HepG2 (cell line): ENCODE results near the gene RNF4. TPM values are rescaled to one million over a fixed set of nuclear protein-coding genes. Genes with fewer than 3 reads are reported as not detected.
A peak's percentile ranks its signal among the peaks of the same experiment; 100 is the strongest.

Source experiments
- ATAC-seq: fragments of 200-7000 bp; cut with Tn5 transposase; 3 replicates; pipeline ENCODE4 v1.9.1; 2020; ENCODE audit warnings: mild to moderate bottlenecking, moderate library complexity
- BruUV-seq: library from RNA; stranded (reverse); fragments of 400-500 nt; replicated peaks from 2 replicates; lab custom pipeline; 2021; lab: Mats Ljungman, UMichigan
- CTCF ChIA-PET: fragments of 300-600 bp; formaldehyde crosslinking; extraction: SDS; loops from one replicate; lab custom pipeline; 2021; ENCODE audit warnings: low total read pairs, inconsistent platforms, low intra/inter-chr PET ratio; lab: Yijun Ruan, JAX
- POLR2A ChIA-PET: fragments of 350-600 bp; sonication (Branson Sonifier 250); formaldehyde crosslinking; loops from one replicate; lab custom pipeline; 2020; ENCODE audit warnings: antibody characterized with exemption, inconsistent platforms; lab: Yijun Ruan, JAX
- DNase-seq: peaks from one replicate; pipeline ENCODE4 v3.0.0-alpha.2; 2015; ENCODE audit warnings: low spot score
- FAIRE-seq: peaks from 3 replicates; lab custom pipeline; 2011; peaks lifted over from hg19 to GRCh38; lab: Jason Lieb, UNC
- H2AFZ ChIP-seq: one replicate; pipeline ENCODE4 v1.6.1; 2011; ENCODE audit warnings: low read length, inconsistent platforms
- H3K27ac ChIP-seq: fragments of 300-600 bp; 3 replicates; pipeline ENCODE4 v1.8.0; 2011; ENCODE audit warnings: mixed run types, mild to moderate bottlenecking, mixed read lengths, low read length, inconsistent platforms; ENCODE audit not compliant: insufficient read depth; ENCODE audit errors: extremely low read length
- H3K27me3 ChIP-seq, 2 experiments: fragments of 200-600 bp in 1 of 2; 2 replicates in 1 of 2; 3 replicates in 1 of 2; pipeline versions ENCODE4 v1.6.0 to v1.8.0; 2011; ENCODE audit warnings: low read length in 2 of 2, mild to moderate bottlenecking in 2 of 2, moderate library complexity in 2 of 2, inconsistent platforms in 1 of 2; ENCODE audit not compliant: insufficient read depth in 2 of 2, control insufficient read depth in 1 of 2
- H3K36me3 ChIP-seq, 2 experiments: fragments of 200-600 bp in 1 of 2; replicated peaks in 1 of 2; 2 replicates in 1 of 2; 3 replicates in 1 of 2; pipeline versions ENCODE4 v1.5.1 to v1.8.0; 2011; ENCODE audit warnings: low read length in 2 of 2, inconsistent platforms in 1 of 2; ENCODE audit not compliant: insufficient read depth in 2 of 2, control insufficient read depth in 1 of 2
- H3K4me1 ChIP-seq: 2 replicates; pipeline ENCODE4 v1.5.1; 2012; ENCODE audit warnings: low read length, inconsistent platforms; ENCODE audit not compliant: insufficient read depth
- H3K4me2 ChIP-seq: 2 replicates; pipeline ENCODE4 v1.6.0; 2011; ENCODE audit warnings: low read depth, low read length, inconsistent platforms
- H3K4me3 ChIP-seq, 3 experiments: fragments of 200-600 bp in 1 of 3; sonication (generic), shearing (Covaris generic) in 1 of 3; replicated peaks in 1 of 3; 2 replicates each; pipeline ENCODE4 v1.5.1; 2011 to 2016; ENCODE audit warnings: low read length in 3 of 3, inconsistent platforms in 2 of 3, low read depth in 2 of 3, mild to moderate bottlenecking in 2 of 3, control low read depth in 1 of 3, mixed read lengths in 1 of 3; ENCODE audit not compliant: insufficient read depth in 1 of 3
- H3K79me2 ChIP-seq: one replicate; pipeline ENCODE4 v1.6.1; 2011; ENCODE audit warnings: low read length, inconsistent platforms; ENCODE audit not compliant: insufficient read depth
- H3K9ac ChIP-seq: 2 replicates; pipeline ENCODE4 v1.6.0; 2011; ENCODE audit warnings: mild to moderate bottlenecking, low read depth, low read length, inconsistent platforms; ENCODE audit not compliant: insufficient read depth
- H3K9me3 ChIP-seq: 2 replicates; pipeline ENCODE4 v1.5.1; 2012; ENCODE audit warnings: mild to moderate bottlenecking, low read length
- H4K20me1 ChIP-seq: 2 replicates; pipeline ENCODE4 v1.6.0; 2011; ENCODE audit warnings: inconsistent platforms, mild to moderate bottlenecking, low read length, moderate library complexity; ENCODE audit not compliant: insufficient read depth
- AKAP8 ChIP-seq: sonication (generic); formaldehyde crosslinking; IDR thresholded peaks from 2 replicates; pipeline ENCODE4 v1.5.1; 2020; ENCODE audit warnings: mild to moderate bottlenecking, missing genetic modification reagents
- BRD4 ChIP-seq: sonication (generic); formaldehyde crosslinking; IDR thresholded peaks from 2 replicates; pipeline ENCODE4 v1.4.0; 2020; ENCODE audit warnings: missing genetic modification reagents
- ELF1 ChIP-seq: sonication (generic); formaldehyde crosslinking; IDR thresholded peaks from 2 replicates; pipeline ENCODE4 v1.4.0; 2020; ENCODE audit warnings: missing genetic modification reagents
- KAT2B ChIP-seq: fragments of 150-350 bp; IDR thresholded peaks from 2 replicates; pipeline ENCODE4 v1.6.1; 2014; ENCODE audit warnings: low read depth, low read length, borderline replicate concordance
- MAZ ChIP-seq, 2 experiments: sonication (generic) in 1 of 2; formaldehyde crosslinking in 1 of 2; IDR thresholded peaks; 2 replicates each; pipeline versions ENCODE4 v1.5.0 to v1.6.1; 2012 to 2020; ENCODE audit warnings: low read depth in 2 of 2, mild to moderate bottlenecking in 2 of 2, borderline replicate concordance in 1 of 2, improper control_type of control experiment in 1 of 2, low read length in 1 of 2, missing genetic modification reagents in 1 of 2, moderate library complexity in 1 of 2
- TAF1 ChIP-seq: sonication (generic); formaldehyde crosslinking; IDR thresholded peaks from 2 replicates; pipeline ENCODE4 v1.4.0; 2020; ENCODE audit warnings: missing genetic modification reagents
- ZNF570 ChIP-seq: sonication (generic); formaldehyde crosslinking; IDR thresholded peaks from 2 replicates; pipeline ENCODE4 v1.4.0; 2020; ENCODE audit warnings: mild to moderate bottlenecking, missing genetic modification reagents, borderline replicate concordance
- WGBS: methylation state at CpG from one replicate; pipeline ENCODE4 v1.1.6; 2017; ENCODE audit warnings: low lambda C conversion rate; 5-methylcytosine and 5-hydroxymethylcytosine counted together
- in situ Hi-C: cut with HindIII; loops from 2 replicates; pipeline ENCODE4 v1.10.0; 2017; ENCODE audit warnings: low pct_unique_long_range_greater_than_20kb; ENCODE audit not compliant: extremely low pct_ligation_motif_present
- intact Hi-C: fragments of 100-400 bp; cut with micrococcal nuclease; formaldehyde crosslinking; loops from one replicate; pipeline ENCODE4 v1.10.0; 2022; ENCODE audit not compliant: unreplicated experiment
- polyA plus RNA-seq, 8 experiments: library from polyadenylated mRNA; depleted of rRNA in 3 of 8; stranded (reverse) in 7 of 8; unstranded in 1 of 8; fragments of >200 nt; fragmentation: Illumina TruSeq in 4 of 8; extraction: Trizol in 4 of 8; gene quantifications; 2 replicates each; pipeline versions ENCODE4 v1.2.1 to v1.2.3, GENCODE V29; 2011 to 2016; ENCODE audit warnings: low read depth in 4 of 8, missing spikeins in 1 of 8, mixed read lengths in 1 of 8; ENCODE audit not compliant: insufficient read depth in 1 of 8
- total RNA-seq, 5 experiments: library from RNA; depleted of rRNA; stranded (reverse); fragments of >200 nt; fragmentation: Illumina TruSeq; extraction: Trizol; gene quantifications; 2 replicates each; pipeline ENCODE4 v1.2.3, GENCODE V29; 2016; ENCODE audit warnings: low read depth in 1 of 5
- TF ChIP-seq, protein P1 (sequence below): sonication (generic); formaldehyde crosslinking; IDR thresholded peaks from 2 replicates; pipeline ENCODE4 v1.4.0; 2020; ENCODE audit warnings: missing genetic modification reagents
- TF ChIP-seq, protein P2 (sequence below): sonication (generic); formaldehyde crosslinking; IDR thresholded peaks from 2 replicates; pipeline ENCODE4 v1.4.0; 2020; ENCODE audit warnings: missing genetic modification reagents
- TF ChIP-seq, protein P3 (sequence below): sonication (generic); formaldehyde crosslinking; IDR thresholded peaks from 2 replicates; pipeline ENCODE4 v1.8.0; 2023; ENCODE audit warnings: mild to moderate bottlenecking, missing genetic modification reagents
- TF ChIP-seq, protein P4 (sequence below), 2 experiments: sonication (generic) in 1 of 2; formaldehyde crosslinking in 1 of 2; IDR thresholded peaks; 2 replicates each; pipeline versions ENCODE4 v1.4.0 to v1.6.1; 2018 to 2020; ENCODE audit warnings: missing genetic modification reagents in 2 of 2, borderline replicate concordance in 1 of 2, low read depth in 1 of 2, mild to moderate bottlenecking in 1 of 2, missing biosample characterization in 1 of 2

RNF4 gene
- total and polyA plus RNA-seq, 2 of the 13 experiments (the other 11 are each of a cell fraction or from before 2014, with no cell fraction given): 38.1 to 45.1 TPM

- Histone ChIP-seq H3K4me3 (peak overlapping the region; percentile 84 to 93 (median 86)), H3K4me1 (peaks cover 44% of the 10 kb centered on the region), H3K27ac (peak overlapping the region; percentile 93), H3K79me2 (peaks cover 61% of the 10 kb centered on the region), H3K9ac (peak overlapping the region; percentile 96), H3K4me2 (peak overlapping the region; percentile 95), H3K9me3 (no peaks in the 10 kb centered on the region), H3K36me3 (peaks cover 0 to 19% of the 10 kb centered on the region in 2 experiments; a peak in 3 of 5 replicates), H2AFZ (no peak overlapping the region), H4K20me1 (peaks cover 29% of the 10 kb centered on the region), H3K27me3 (no peaks in the 10 kb centered on the region; a peak in 1 of 5 replicates)
- DNase-seq: no peak
- FAIRE-seq: no peak
- BruUV-seq: no TSS peak
- WGBS: 0% methylated on average over 10 of the region's 78 CpGs
- peak; percentile 74 for ATAC-seq
- in situ Hi-C loops: no loop called here
- POLR2A ChIA-PET: interaction anchor here (0.6 to 3.4 kb wide), 11 partner anchors 16 to 1157 kb away, joined by 3 to 25 read pairs (median 4); partner anchors contain the start of genes FAM193A, HAUS3 and POLN
- CTCF ChIA-PET: no interaction called here
- intact Hi-C loops: loop anchor here (2.0 to 10.0 kb wide), 2 partner anchors 67 to 225 kb away; partner anchors contain the start of genes FAM193A, HAUS3 and POLN
- TF ChIP-seq, protein P1, sequence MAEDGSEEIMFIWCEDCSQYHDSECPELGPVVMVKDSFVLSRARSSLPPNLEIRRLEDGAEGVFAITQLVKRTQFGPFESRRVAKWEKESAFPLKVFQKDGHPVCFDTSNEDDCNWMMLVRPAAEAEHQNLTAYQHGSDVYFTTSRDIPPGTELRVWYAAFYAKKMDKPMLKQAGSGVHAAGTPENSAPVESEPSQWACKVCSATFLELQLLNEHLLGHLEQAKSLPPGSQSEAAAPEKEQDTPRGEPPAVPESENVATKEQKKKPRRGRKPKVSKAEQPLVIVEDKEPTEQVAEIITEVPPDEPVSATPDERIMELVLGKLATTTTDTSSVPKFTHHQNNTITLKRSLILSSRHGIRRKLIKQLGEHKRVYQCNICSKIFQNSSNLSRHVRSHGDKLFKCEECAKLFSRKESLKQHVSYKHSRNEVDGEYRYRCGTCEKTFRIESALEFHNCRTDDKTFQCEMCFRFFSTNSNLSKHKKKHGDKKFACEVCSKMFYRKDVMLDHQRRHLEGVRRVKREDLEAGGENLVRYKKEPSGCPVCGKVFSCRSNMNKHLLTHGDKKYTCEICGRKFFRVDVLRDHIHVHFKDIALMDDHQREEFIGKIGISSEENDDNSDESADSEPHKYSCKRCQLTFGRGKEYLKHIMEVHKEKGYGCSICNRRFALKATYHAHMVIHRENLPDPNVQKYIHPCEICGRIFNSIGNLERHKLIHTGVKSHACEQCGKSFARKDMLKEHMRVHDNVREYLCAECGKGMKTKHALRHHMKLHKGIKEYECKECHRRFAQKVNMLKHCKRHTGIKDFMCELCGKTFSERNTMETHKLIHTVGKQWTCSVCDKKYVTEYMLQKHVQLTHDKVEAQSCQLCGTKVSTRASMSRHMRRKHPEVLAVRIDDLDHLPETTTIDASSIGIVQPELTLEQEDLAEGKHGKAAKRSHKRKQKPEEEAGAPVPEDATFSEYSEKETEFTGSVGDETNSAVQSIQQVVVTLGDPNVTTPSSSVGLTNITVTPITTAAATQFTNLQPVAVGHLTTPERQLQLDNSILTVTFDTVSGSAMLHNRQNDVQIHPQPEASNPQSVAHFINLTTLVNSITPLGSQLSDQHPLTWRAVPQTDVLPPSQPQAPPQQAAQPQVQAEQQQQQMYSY: no peak
- TF ChIP-seq TAF1 (CRISPR knock-in tag): peak; percentile 77
- TF ChIP-seq ELF1: peak; percentile 64
- TF ChIP-seq, protein P2, sequence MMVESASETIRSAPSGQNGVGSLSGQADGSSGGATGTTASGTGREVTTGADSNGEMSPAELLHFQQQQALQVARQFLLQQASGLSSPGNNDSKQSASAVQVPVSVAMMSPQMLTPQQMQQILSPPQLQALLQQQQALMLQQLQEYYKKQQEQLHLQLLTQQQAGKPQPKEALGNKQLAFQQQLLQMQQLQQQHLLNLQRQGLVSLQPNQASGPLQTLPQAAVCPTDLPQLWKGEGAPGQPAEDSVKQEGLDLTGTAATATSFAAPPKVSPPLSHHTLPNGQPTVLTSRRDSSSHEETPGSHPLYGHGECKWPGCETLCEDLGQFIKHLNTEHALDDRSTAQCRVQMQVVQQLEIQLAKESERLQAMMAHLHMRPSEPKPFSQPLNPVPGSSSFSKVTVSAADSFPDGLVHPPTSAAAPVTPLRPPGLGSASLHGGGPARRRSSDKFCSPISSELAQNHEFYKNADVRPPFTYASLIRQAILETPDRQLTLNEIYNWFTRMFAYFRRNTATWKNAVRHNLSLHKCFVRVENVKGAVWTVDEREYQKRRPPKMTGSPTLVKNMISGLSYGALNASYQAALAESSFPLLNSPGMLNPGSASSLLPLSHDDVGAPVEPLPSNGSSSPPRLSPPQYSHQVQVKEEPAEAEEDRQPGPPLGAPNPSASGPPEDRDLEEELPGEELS (CRISPR knock-in tag): no peak
- TF ChIP-seq, protein P3, sequence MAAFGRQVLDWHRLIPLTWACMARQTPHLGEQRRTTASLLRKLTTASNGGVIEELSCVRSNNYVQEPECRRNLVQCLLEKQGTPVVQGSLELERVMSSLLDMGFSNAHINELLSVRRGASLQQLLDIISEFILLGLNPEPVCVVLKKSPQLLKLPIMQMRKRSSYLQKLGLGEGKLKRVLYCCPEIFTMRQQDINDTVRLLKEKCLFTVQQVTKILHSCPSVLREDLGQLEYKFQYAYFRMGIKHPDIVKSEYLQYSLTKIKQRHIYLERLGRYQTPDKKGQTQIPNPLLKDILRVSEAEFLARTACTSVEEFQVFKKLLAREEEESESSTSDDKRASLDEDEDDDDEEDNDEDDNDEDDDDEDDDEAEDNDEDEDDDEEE (CRISPR knock-in tag): peak; percentile 64; the same call in 1 of the 2 replicates
- no peak for TF ChIP-seq MAZ (IDR thresholded peaks at IDR 0.05; ENCODE audit: borderline replicate concordance, low read depth, low read length)
- TF ChIP-seq MAZ (CRISPR knock-in tag; IDR thresholded peaks at IDR 0.05; ENCODE audit: low read depth): peak; percentile 46; the same call in 1 of the 2 replicates
- TF ChIP-seq KAT2B: no peak
- TF ChIP-seq, protein P4, sequence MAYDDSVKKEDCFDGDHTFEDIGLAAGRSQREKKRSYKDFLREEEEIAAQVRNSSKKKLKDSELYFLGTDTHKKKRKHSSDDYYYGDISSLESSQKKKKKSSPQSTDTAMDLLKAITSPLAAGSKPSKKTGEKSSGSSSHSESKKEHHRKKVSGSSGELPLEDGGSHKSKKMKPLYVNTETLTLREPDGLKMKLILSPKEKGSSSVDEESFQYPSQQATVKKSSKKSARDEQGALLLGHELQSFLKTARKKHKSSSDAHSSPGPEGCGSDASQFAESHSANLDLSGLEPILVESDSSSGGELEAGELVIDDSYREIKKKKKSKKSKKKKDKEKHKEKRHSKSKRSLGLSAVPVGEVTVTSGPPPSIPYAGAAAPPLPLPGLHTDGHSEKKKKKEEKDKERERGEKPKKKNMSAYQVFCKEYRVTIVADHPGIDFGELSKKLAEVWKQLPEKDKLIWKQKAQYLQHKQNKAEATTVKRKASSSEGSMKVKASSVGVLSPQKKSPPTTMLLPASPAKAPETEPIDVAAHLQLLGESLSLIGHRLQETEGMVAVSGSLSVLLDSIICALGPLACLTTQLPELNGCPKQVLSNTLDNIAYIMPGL (CRISPR knock-in tag; IDR thresholded peaks at IDR 0.05; ENCODE audit: borderline replicate concordance in 1 of 2, low read depth in 1 of 2): peak in 1 of 2 experiments; percentile 51; a peak in 3 of 4 replicates
- no peak for TF ChIP-seq BRD4 (CRISPR knock-in tag)
- TF ChIP-seq ZNF570 (CRISPR knock-in tag): 0 out of 2 replicates have a peak, but pooled peaks have one; percentile 53
- no peak for TF ChIP-seq AKAP8 (CRISPR knock-in tag)
These were observed 482 bp downstream of the RNF4 start for GRCh38 chr4:2469192-2469984.
